ELF-1 (cell line): ENCODE measurements around the gene MKKS.
A peak's percentile ranks its signal among the peaks of the same experiment; 100 is the strongest.

Source experiments
- DNase-seq: peaks from one replicate; pipeline ENCODE4 v3.0.0-alpha.2; 2016; ENCODE audit warnings: low read depth, low spot score

Gene MKKS

GRCh38 chr20:10433623-10434466, at the start of gene MKKS:
Gene MKKS, minus strand, starts transcription at chr20:10434222. Its CDS starts 20,708 bp downstream, at chr20:10413514.
- peak; percentile 94 for DNase-seq

- DNase-seq, result no peak
Measured at GRCh38 chr20:10483691-10484090, 49.7 kb upstream of the MKKS start.

- DNase-seq, result no peak
Measured at GRCh38 chr20:10481676-10482075, 47.7 kb upstream of the MKKS start.

GRCh38 chr20:10478930-10479329, 44.9 kb upstream of the MKKS start:
- no peak for DNase-seq

GRCh38 chr20:10478205-10478604, 44.2 kb upstream of the MKKS start:
- no peak for DNase-seq

GRCh38 chr20:10476319-10476724, 42.3 kb upstream of the MKKS start:
- no peak for DNase-seq

- DNase-seq, result no peak
Measured at GRCh38 chr20:10475225-10475624, 41.2 kb upstream of the MKKS start.

- DNase-seq, result no peak
Measured at GRCh38 chr20:10474606-10475184, 40.7 kb upstream of the MKKS start.

GRCh38 chr20:10472871-10473270, 38.8 kb upstream of the MKKS start:
- no peak for DNase-seq

GRCh38 chr20:10470276-10470675, 36.3 kb upstream of the MKKS start:
- DNase-seq, result no peak

GRCh38 chr20:10469599-10469998, 35.6 kb upstream of the MKKS start:
- DNase-seq, result peak; percentile 64

GRCh38 chr20:10469056-10469455, 35.0 kb upstream of the MKKS start:
- DNase-seq, result no peak

- no peak for DNase-seq
Measured at GRCh38 chr20:10468340-10468845, 34.4 kb upstream of the MKKS start.

GRCh38 chr20:10467681-10468339, 33.8 kb upstream of the MKKS start:
- DNase-seq, result no peak

GRCh38 chr20:10466855-10467254, 32.8 kb upstream of the MKKS start:
- DNase-seq, result no peak

GRCh38 chr20:10466325-10466724, 32.3 kb upstream of the MKKS start:
- peak; percentile 92 for DNase-seq

- no peak for DNase-seq
Measured at GRCh38 chr20:10465135-10465534, 31.1 kb upstream of the MKKS start.

GRCh38 chr20:10463622-10464021, 29.6 kb upstream of the MKKS start:
- DNase-seq, result no peak

GRCh38 chr20:10462516-10462915, 28.5 kb upstream of the MKKS start:
- no peak for DNase-seq

GRCh38 chr20:10461495-10461894, 27.5 kb upstream of the MKKS start:
- no peak for DNase-seq

- no peak for DNase-seq
Measured at GRCh38 chr20:10454151-10454750, 20.2 kb upstream of the MKKS start.

- DNase-seq, result no peak
Measured at GRCh38 chr20:10453241-10453640, 19.2 kb upstream of the MKKS start.
